HG03432 (cell line): ENCODE results near the gene CNKSR3.

Experiments
- ATAC-seq: cut with Tn5 transposase; IDR thresholded peaks from one replicate; pipeline ENCODE4 v1.9.1; 2021; ENCODE audit warnings: mild to moderate bottlenecking, moderate library complexity; ENCODE audit not compliant: unreplicated experiment

Gene CNKSR3

DNA sequence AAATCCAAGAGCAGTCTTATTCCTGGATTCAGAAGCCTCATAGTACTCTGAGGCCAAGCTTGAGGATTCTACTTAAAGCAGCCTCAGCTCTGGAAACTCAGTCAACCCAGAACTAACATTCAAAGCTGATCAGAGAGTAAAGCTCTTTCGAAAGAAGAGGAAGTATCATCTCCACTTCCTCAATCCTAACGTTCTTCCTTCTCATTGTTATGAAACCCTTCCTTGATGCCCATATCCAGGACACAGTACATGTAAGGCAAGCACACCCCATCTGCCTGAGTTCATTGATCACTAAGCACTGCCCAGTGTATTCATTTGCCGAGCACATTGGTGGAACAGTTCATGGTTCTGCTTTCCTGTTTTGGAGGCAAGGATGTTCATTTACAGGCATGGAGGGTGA is 153.8 kb downstream of the CNKSR3 start, which contains the start of gene IPCEF1:
TSS of gene IPCEF1 (minus strand) at position 114 of the 400 bp plus-strand sequence. CDS start 90,856 bp downstream, outside the sequence.
- ATAC-seq: peak; percentile 20

DNA sequence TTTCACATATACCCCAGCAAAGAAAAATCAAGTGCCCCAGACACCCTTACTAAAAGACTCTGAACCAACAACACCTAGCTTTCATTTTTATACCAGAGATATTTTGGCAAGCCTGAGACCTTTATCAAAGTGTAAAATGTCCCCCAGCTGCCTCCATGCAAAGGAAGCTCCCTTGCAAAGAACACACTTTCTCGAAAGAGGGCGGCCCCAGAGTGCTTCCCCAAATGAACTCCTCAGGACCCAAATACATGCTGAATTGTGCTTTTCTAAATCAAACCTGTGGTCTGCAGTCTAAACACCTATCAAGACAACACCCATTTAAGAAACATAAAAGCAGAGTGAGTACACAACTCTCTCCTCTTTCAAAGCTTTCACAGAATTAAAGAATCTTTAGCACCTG is 154.4 kb downstream of the CNKSR3 start:
- no peak for ATAC-seq

DNA sequence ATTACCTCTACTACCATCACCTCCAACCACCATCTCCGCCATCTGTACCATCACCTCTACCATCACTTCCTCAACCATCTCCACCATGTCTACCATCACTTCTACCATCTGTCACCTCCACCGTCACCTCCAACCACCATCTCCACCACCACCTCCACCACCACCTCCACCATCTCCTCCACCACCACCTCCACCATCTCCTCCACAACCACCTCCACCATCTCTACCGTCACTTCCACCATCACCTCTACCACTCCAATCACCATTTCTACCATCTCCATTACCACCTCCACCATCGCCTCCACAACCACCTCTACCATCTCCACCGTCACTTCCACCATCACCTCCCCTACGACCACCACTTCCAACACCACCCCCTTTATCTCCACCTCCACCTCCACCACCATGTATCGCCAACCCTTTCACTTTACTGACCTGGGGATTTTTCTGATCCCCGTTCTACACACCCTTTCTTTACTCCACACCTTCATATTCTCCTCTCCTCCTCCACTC is 156.2 kb downstream of the CNKSR3 start:
- no peak for ATAC-seq

DNA sequence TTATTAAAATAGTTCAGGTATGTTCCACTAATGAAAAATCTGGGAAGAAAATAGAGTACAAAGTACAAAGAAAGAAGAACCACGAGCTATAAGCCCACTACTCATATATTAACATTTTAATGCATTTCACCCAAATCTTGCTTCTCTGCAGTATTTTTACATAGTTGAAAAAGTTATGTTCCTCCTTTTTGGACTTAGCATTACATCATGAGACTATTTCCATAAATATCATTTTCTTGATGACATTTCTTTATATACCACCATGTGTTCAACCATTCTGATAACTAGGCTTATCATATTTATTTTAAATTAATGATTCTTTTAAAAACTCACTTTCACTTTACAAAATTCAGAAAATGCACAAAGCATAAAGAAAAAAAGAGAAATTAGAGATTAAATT is 156.9 kb downstream of the CNKSR3 start:
- no peak for ATAC-seq

DNA sequence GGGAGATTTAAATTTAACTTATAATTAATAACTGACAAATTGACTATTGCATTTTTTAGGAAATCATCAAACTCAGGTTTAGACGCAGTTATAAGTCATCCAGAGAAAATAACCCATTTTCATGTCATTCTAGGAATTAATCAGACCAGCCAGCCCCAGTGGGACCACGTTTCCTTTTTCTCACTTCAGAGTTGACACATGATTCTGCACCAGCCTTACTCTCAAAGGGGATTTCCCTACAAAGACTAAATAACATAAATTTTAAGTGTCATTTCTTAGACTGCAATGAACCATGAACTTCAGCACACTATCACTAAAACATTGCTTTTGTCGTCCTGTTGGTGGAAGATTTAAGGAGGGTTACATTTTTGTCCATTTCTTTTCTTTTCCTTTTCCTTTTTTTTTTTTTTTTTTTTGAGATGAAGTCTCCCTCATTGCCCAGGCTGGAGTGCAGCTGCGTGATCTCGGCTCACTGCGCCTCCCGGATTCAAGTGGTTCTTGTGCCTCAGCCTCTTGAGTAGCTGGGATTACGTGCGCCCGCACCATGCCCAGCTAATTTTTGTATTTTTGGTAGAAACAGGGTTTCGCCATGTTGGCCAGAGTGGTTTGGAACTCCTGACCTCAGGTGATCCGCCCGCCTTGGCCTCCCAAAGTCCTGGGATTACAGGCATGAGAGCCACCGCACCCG is 157.4 kb downstream of the CNKSR3 start:
- ATAC-seq: peak; percentile 75

DNA sequence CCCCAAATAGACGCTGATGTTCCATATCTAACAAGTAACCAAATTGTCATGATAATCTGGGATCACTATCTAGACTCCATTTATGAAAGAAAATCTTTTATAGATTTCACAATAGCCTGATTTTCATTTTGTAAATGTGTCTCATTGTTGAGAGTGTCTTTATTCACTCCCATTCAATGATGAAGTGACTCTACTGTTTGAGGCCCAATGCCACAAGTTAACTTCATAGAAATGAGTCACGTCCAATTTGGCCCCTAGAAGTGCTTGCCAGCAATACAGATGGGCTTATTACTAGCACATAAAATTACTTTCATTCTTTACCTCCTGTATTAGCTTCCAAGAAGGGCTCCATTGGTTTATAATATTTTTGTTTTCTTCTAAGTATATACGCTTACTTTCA is 160.2 kb downstream of the CNKSR3 start:
- no peak for ATAC-seq

DNA sequence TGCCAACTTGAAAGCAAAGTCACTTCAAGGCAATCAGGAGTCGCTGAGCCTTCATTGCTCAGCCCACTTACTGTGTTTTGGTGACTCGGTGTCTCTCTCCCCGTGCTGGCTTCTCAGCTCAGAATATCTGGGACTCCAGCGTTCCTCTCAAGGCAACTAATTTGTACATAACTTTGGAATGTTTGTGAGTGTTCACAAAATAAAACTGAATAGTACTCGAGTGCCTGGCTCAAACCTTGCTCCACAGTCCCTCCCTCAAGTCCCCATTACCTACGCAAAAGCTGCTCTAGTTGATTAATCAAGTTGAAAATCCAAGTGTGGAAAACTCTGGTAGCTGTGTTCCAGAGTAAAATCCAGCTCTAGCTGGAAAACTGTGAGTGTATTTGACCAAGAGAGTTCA is 162.5 kb downstream of the CNKSR3 start:
- no peak for ATAC-seq

DNA sequence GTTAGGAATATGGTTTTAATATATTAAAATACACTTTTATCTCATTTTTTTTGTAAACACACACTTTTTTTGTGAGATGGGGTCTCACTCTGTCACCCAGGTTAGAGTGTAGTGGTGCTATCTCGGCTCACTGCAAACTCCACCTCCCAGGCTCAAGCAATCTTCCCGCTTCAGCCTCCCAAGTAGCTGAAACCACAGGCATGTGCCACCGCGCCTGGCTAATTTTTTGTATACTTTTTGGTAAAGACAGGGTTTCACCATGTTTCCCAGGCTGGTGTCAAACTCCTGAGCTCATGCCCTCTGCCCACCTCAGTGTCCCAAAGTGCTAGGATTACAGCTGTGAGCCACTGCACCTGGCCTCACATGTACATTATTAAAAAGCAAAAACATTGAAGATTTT is 164.7 kb downstream of the CNKSR3 start:
- no peak for ATAC-seq

DNA sequence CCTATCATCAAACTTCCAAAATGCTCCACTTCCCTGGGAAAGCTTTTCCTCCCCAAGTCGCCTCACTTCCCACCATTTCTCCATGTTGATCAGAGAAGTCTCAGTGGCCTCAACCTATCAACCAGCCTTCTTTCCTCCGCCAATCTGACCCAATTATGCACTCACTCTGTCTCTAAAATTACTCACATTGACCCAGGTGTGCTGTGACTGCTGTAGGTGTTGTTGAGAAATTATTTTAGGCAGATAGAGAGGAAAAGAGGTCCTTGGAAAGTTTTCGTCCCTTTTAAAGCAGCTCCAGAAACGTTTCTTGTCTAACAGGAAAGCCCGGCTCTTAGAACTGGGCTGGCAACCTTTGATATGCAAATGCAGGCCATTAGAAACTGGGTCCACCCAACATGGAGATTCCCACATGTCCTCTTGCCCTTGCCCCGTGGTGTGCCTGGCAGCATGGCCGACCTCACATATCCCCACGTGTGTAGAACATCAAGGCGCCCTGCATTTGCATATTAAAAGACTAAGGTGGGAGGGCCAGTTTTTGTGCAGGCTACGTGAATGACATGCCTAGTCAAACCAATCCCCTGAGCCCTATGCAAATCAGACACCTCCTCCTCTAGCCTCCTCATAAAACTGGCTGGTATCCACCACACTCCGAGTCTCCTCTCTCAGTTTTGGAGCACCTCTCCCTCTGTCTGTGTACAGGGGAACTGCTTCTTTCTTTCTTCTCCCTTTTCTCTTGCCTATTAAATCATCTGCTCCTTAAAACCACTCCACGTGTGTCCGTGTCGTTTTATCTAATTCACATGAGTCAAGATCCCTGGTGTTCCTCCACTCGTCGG is 166.8 kb downstream of the CNKSR3 start:
- ATAC-seq: no peak

DNA sequence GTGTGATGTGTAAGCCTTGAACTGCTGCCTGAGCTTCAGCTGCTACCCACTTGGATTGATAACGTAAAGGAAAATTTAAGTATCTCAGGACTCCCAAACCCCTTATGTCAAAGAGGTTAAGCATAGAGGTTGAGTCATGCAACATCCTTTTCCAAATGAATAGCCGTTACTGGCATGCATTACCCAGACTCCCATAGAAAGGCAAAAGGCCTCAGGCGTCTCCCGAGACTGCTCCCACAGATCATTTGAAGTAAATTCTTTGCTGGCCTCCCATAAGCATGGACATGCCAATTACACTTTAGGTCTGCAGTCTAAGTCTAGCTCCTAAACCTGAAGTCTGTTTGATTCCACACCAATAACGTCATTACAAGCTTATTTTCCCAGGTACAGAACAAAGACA is 168.6 kb downstream of the CNKSR3 start:
- ATAC-seq: no peak

DNA sequence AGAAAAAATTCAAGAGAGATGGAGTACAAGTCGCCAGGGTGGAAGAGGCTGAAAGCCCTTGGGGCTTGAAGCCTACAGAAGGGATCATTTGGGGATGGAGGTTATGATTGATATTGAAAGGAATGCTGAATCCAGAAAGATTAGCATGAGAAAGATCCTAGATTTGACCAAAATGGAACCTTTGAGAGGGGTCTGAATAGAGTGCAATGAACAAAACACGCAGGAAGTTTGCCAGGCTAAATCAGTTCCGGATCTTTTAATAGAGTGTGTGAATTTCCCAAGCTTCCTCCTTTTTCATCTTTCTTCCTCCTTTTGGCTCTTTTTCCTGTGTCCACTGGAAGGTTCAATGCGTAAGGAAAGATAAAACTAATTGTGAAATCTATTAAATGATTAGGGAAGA is 169.1 kb downstream of the CNKSR3 start:
- no peak for ATAC-seq
